ENCODE results near the gene ETV1.

The ETV1 gene

DNA sequence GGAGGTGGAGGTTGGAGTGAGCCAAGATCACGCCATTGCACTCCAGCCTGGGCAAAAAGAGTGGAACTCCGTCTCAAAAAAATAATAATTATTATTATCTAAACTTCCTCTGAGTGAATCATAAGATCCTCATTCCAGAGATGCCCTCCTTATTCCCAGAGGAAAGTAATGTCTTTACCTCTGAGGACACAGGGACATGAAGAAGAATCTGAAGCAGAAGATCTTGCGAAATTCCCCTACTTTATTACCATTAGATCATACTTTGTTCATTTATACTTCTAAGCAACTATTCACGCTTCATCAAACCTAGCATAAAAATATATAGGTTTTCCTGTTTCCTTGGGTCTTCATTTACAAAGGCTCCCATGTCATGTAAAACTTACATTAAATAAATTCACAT is 143.1 kb downstream of the ETV1 start:
- Histone ChIP-seq H3K27ac (no peak overlapping the region), H3K4me3 (ENCODE audit: low read depth, low read length) (no peak overlapping the region), H3K36me3 (replicated peaks) (no peaks in the 10 kb centered on the region), H3K27me3 (replicated peaks) (no peaks in the 10 kb centered on the region)
- in situ Hi-C loops (cut with HindIII; ENCODE audit: low pct_ligation_motif_present, low sequenced_read_pairs): no loop called here
- DNase-seq: no peak
- TF ChIP-seq, protein P1, sequence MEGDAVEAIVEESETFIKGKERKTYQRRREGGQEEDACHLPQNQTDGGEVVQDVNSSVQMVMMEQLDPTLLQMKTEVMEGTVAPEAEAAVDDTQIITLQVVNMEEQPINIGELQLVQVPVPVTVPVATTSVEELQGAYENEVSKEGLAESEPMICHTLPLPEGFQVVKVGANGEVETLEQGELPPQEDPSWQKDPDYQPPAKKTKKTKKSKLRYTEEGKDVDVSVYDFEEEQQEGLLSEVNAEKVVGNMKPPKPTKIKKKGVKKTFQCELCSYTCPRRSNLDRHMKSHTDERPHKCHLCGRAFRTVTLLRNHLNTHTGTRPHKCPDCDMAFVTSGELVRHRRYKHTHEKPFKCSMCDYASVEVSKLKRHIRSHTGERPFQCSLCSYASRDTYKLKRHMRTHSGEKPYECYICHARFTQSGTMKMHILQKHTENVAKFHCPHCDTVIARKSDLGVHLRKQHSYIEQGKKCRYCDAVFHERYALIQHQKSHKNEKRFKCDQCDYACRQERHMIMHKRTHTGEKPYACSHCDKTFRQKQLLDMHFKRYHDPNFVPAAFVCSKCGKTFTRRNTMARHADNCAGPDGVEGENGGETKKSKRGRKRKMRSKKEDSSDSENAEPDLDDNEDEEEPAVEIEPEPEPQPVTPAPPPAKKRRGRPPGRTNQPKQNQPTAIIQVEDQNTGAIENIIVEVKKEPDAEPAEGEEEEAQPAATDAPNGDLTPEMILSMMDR (IDR thresholded peaks at IDR 0.05; ENCODE audit: low read depth, low read length, missing control alignments): no peak

DNA sequence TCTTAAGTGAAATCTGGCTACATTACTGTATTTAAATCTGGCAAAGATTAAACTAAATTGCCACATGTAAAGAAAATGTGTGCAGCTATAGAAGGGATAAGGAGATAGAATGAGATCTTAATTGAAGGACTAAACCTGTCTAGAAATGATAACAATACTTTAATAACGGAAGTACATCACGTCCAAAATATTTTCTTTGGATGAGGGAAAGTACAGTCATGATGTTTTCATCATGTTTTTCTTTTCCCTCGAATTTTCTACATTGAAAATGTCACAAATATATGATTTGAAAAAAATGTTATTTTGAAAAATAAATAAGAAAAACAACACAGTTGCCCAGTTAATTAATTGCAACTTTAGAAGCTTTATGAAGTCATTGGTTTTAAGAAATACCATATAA is 143.9 kb downstream of the ETV1 start:
- Histone ChIP-seq H3K4me3 (ENCODE audit: low read depth, low read length) (no peak overlapping the region), H3K27ac (peak overlapping the region; percentile 33), H3K36me3 (replicated peaks) (no peaks in the 10 kb centered on the region), H3K27me3 (replicated peaks) (no peaks in the 10 kb centered on the region)
- DNase-seq: no peak
- in situ Hi-C loops (cut with HindIII; ENCODE audit: low pct_ligation_motif_present, low sequenced_read_pairs): no loop called here
- TF ChIP-seq, protein P1 (IDR thresholded peaks at IDR 0.05; ENCODE audit: low read depth, low read length, missing control alignments): no peak

DNA sequence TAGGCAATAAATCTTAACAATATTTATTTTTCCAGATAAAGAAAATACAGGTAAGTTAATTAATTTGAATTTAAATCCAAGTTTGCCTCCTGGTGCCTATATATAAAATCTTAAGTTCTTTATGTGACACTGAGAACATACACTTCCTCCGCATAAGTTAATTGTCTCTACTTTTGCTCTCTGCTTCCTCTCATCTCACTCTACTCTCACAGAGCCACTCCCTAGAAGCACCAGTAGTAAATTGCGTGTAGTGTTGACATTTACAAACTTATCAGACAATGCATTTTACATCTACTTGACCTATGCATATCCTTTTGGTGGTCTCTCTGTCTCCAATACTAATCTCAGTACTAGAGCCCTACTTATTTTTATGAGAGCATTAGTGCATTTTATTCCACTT is 144.5 kb downstream of the ETV1 start:
- Histone ChIP-seq H3K27ac (no peak overlapping the region), H3K27me3 (replicated peaks) (no peaks in the 10 kb centered on the region), H3K36me3 (replicated peaks) (no peaks in the 10 kb centered on the region), H3K4me3 (ENCODE audit: low read depth, low read length) (no peak overlapping the region)
- no peak for DNase-seq
- in situ Hi-C loops (cut with HindIII; ENCODE audit: low pct_ligation_motif_present, low sequenced_read_pairs): no loop called here
- TF ChIP-seq, protein P1 (IDR thresholded peaks at IDR 0.05; ENCODE audit: low read depth, low read length, missing control alignments): no peak

DNA sequence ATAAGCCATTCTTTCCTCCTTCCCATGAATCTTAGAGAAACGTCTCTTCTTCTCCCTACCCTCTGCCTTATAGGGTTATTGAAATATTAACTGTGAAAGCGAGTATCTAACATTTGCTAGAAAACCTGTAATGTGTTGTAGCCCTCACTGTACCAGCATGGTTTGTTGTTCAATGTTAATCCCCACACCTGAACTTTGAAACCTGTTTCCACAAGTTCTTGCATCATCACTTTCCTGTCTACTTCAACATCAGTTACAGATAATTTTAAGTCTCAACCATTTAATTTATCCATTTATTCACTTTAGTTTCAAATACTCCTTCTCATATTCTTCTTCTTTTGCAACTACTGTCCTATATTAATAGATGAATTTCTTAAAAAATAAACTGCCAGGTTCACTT is 148.2 kb downstream of the ETV1 start:
- TF ChIP-seq, protein P1 (IDR thresholded peaks at IDR 0.05; ENCODE audit: low read depth, low read length, missing control alignments): no peak
- no peak for DNase-seq
- no peak overlapping the region for H3K27ac ChIP-seq
- in situ Hi-C loops (cut with HindIII; ENCODE audit: low pct_ligation_motif_present, low sequenced_read_pairs): no loop called here
- no peaks in the 10 kb centered on the region for H3K36me3 ChIP-seq (replicated peaks)
- H3K4me3 ChIP-seq (ENCODE audit: low read depth, low read length): no peak overlapping the region
- no peaks in the 10 kb centered on the region for H3K27me3 ChIP-seq (replicated peaks)

Measured in brain microvascular endothelial cell (primary cell).